K562 (cell line): Measurements from ENCODE around the gene KIF9. TPM values are rescaled to one million over a fixed set of nuclear protein-coding genes. Genes with fewer than 3 reads are reported as not detected.

Source experiments
- ATF7 ChIP-seq: fragments of 450-650 bp; IDR thresholded peaks from 2 replicates; pipeline ENCODE4 v1.7.1; 2014; ENCODE audit warnings: mild to moderate bottlenecking, moderate library complexity
- BRD9 ChIP-seq: fragments of 450-650 bp; IDR thresholded peaks from 2 replicates; pipeline ENCODE4 v1.6.1; 2018; ENCODE audit warnings: low read depth; ENCODE audit not compliant: partially characterized antibody
- FOXA3 ChIP-seq, 2 experiments: fragments of 450-650 bp in 1 of 2; sonication (generic) in 1 of 2; formaldehyde crosslinking; IDR thresholded peaks in 1 of 2; conservative IDR thresholded peaks in 1 of 2; 2 replicates each; pipeline versions ENCODE4 v1.4.0 to v1.8.0; 2020 to 2022; ENCODE audit warnings: mild to moderate bottlenecking in 2 of 2, missing genetic modification reagents in 1 of 2
- GABPB2 ChIP-seq: fragments of 250-450 bp; sonication (Bioruptor Pico); conservative IDR thresholded peaks from 2 replicates; pipeline ENCODE4 v1.5.1; 2021; ENCODE audit warnings: mild to moderate bottlenecking
- HNRNPL ChIP-seq: fragments of 200-400 bp; formaldehyde crosslinking; IDR thresholded peaks from 2 replicates; pipeline ENCODE4 v1.6.1; 2017; ENCODE audit warnings: low read depth, mild to moderate bottlenecking, low read length
- LEF1 ChIP-seq: fragments of 450-650 bp; IDR thresholded peaks from 2 replicates; pipeline ENCODE4 v1.6.1; 2016; ENCODE audit warnings: mild to moderate bottlenecking
- MTA1 ChIP-seq: fragments of 450-650 bp; IDR thresholded peaks from 2 replicates; pipeline ENCODE4 v1.6.1; 2017; ENCODE audit warnings: borderline replicate concordance
- MYC ChIP-seq, 2 experiments: fragments of 250-450 bp in 1 of 2; sonication (Bioruptor Pico) in 1 of 2; IDR thresholded peaks; 2 replicates each; pipeline versions ENCODE4 v1.5.1 to v1.6.1; 2012 to 2021; ENCODE audit warnings: low read depth in 2 of 2, borderline replicate concordance in 1 of 2, improper control_type of control experiment in 1 of 2, low read length in 1 of 2, mild to moderate bottlenecking in 1 of 2, moderate library complexity in 1 of 2
- MYNN ChIP-seq, 2 experiments: sonication (generic); formaldehyde crosslinking in 1 of 2; IDR thresholded peaks; 2 replicates each; pipeline versions ENCODE4 v1.5.0 to v1.6.1; 2016 to 2020; ENCODE audit warnings: antibody characterized with exemption in 1 of 2, missing genetic modification reagents in 1 of 2
- NCOA6 ChIP-seq: fragments of 450-650 bp; IDR thresholded peaks from 2 replicates; pipeline ENCODE4 v1.6.1; 2017; ENCODE audit warnings: mild to moderate bottlenecking
- NELFE ChIP-seq: IDR thresholded peaks from 2 replicates; pipeline ENCODE4 v1.6.1; 2011; ENCODE audit warnings: mild to moderate bottlenecking; ENCODE audit not compliant: insufficient read depth, insufficient read length
- YBX1 ChIP-seq: fragments of 450-650 bp; IDR thresholded peaks from 2 replicates; pipeline ENCODE4 v1.7.1; 2016; ENCODE audit warnings: mild to moderate bottlenecking
- ZBTB7A ChIP-seq: IDR thresholded peaks from 2 replicates; pipeline ENCODE4 v1.6.1; 2011; ENCODE audit warnings: low read depth, mild to moderate bottlenecking, low read length, moderate library complexity, borderline replicate concordance; ENCODE audit not compliant: control insufficient read depth
- ZC3H4 ChIP-seq: sonication (generic); formaldehyde crosslinking; IDR thresholded peaks from 2 replicates; pipeline ENCODE4 v1.9.0; 2021; ENCODE audit warnings: missing genetic modification reagents, borderline replicate concordance
- ZNF124 ChIP-seq: sonication (generic); formaldehyde crosslinking; IDR thresholded peaks from 2 replicates; pipeline ENCODE4 v1.8.1; 2022; ENCODE audit warnings: missing genetic modification reagents
- ZNF224 ChIP-seq: sonication (generic); formaldehyde crosslinking; IDR thresholded peaks from 2 replicates; pipeline ENCODE4 v1.8.0; 2022; ENCODE audit warnings: mild to moderate bottlenecking, missing genetic modification reagents
- ZNF316 ChIP-seq: fragments of 450-650 bp; IDR thresholded peaks from 2 replicates; pipeline ENCODE4 v1.6.1; 2016
- ZNF324 ChIP-seq: fragments of 250-450 bp; sonication (Bioruptor Pico); IDR thresholded peaks from 2 replicates; pipeline ENCODE4 v1.4.0; 2020; ENCODE audit warnings: mild to moderate bottlenecking
- ZNF766 ChIP-seq: fragments of 200-800 bp; sonication (Bioruptor generic); conservative IDR thresholded peaks from 2 replicates; pipeline ENCODE4 v1.6.1; 2016; ENCODE audit warnings: missing genetic modification characterization, missing compliant biosample characterization
- polyA plus RNA-seq, 8 experiments: library from polyadenylated mRNA; depleted of rRNA in 4 of 8; stranded (reverse) in 5 of 8; unstranded in 3 of 8; fragments of >200 nt; fragmentation: Nextera tagmentation in 2 of 8; fragmentation: Illumina TruSeq in 1 of 8; extraction: Ambion mirVana in 2 of 8; extraction: Trizol in 1 of 8; gene quantifications; 2 replicates each; pipeline versions ENCODE4 v1.2.1 to v1.2.3, GENCODE V29; 2011 to 2014; ENCODE audit warnings: inconsistent platforms in 1 of 8, missing spikeins in 1 of 8
- total RNA-seq, 7 experiments: library from RNA; depleted of rRNA in 6 of 7; stranded (reverse); fragments of >200 nt in 6 of 7; fragmentation: Illumina TruSeq in 2 of 7; extraction: Trizol in 2 of 7; gene quantifications; 2 replicates each; pipeline versions ENCODE4 v1.2.1 to v1.2.3, GENCODE V29; 2011 to 2021; ENCODE audit warnings: low replicate concordance in 1 of 7
- TF ChIP-seq, protein P1 (sequence below): fragments of 450-650 bp; conservative IDR thresholded peaks from 2 replicates; pipeline ENCODE4 v1.6.1; 2016; ENCODE audit warnings: missing genetic modification characterization, low read depth, mild to moderate bottlenecking, missing compliant biosample characterization, moderate library complexity
- TF ChIP-seq, protein P2 (sequence below): fragments of 450-650 bp; IDR thresholded peaks from 2 replicates; pipeline ENCODE4 v1.6.1; 2016; ENCODE audit warnings: antibody characterized with exemption

KIF9 gene
- total and polyA plus RNA-seq, 9 of the 15 experiments (the other 6 are each of a cell fraction or from before 2014, with no cell fraction given) = 16.9 to 56.9 (median 25.0) TPM

DNA sequence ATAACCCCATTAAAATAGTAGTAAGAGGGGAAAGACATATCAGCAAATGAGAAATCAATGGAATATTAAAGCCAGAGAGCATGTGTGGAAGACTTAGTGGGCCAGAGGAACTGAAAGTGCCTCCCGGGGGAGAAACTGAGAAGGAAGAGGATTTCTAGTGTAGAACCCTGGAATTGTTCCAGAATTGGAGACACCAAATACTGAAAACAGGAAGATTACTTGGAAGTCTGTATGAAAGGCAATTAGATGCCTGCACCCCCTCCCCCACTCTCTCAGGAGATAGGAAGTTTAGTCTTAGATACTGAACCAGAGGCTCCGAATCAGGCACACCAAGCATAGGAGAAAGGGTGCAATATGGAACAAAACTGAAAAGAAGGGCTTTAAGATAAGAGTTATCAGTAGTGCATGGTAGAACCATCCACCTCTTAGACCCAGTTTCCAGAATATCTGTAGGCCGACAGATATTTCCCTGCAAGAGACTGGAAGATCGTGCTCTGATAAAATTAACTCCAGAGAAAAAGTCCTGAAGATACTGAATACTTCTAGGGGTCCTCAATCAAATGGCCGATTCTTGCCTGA lies 32.6 kb upstream of the KIF9 start (continued):
- TF ChIP-seq MYNN (IDR thresholded peaks at IDR 0.05) = peak; percentile 75
- TF ChIP-seq MYNN (CRISPR knock-in tag; IDR thresholded peaks at IDR 0.05) = no peak
- no peak for TF ChIP-seq ZC3H4 (CRISPR knock-in tag)
- peak; percentile 65; the same call in 1 of the 2 replicates for TF ChIP-seq ZNF766 (CRISPR knock-in tag)
- no peak for TF ChIP-seq NCOA6
- peak; percentile 67 for TF ChIP-seq ATF7
- no peak for TF ChIP-seq YBX1
- no peak for TF ChIP-seq NELFE
- peak; percentile 39; the same call in 1 of the 2 replicates for TF ChIP-seq MYC (IDR thresholded peaks at IDR 0.05; ENCODE audit: low read depth, low read length)
- no peak for TF ChIP-seq MYC (CRISPR knock-in tag; IDR thresholded peaks at IDR 0.05; ENCODE audit: borderline replicate concordance, low read depth)
- TF ChIP-seq ZBTB7A = no peak
- TF ChIP-seq, protein P1, sequence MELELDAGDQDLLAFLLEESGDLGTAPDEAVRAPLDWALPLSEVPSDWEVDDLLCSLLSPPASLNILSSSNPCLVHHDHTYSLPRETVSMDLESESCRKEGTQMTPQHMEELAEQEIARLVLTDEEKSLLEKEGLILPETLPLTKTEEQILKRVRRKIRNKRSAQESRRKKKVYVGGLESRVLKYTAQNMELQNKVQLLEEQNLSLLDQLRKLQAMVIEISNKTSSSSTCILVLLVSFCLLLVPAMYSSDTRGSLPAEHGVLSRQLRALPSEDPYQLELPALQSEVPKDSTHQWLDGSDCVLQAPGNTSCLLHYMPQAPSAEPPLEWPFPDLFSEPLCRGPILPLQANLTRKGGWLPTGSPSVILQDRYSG (tag) = no peak
- TF ChIP-seq ZNF224 (CRISPR knock-in tag) = no peak
- TF ChIP-seq, protein P2, sequence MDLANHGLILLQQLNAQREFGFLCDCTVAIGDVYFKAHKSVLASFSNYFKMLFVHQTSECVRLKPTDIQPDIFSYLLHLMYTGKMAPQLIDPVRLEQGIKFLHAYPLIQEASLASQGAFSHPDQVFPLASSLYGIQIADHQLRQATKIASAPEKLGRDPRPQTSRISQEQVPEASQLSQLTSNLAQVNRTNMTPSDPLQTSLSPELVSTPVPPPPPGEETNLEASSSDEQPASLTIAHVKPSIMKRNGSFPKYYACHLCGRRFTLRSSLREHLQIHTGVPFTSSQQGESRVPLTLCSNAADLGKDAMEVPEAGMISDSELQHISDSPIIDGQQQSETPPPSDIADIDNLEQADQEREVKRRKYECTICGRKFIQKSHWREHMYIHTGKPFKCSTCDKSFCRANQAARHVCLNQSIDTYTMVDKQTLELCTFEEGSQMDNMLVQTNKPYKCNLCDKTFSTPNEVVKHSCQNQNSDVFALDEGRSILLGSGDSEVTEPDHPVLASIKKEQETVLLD = peak; percentile 74; the same call in 1 of the 2 replicates
- TF ChIP-seq ZNF324 (CRISPR knock-in tag) = no peak
- peak; percentile 87 for TF ChIP-seq MTA1
- TF ChIP-seq ZNF124 (CRISPR knock-in tag) = no peak
- TF ChIP-seq LEF1 = peak; percentile 86
- TF ChIP-seq HNRNPL = no peak
- TF ChIP-seq BRD9 = peak; percentile 19
- no peak for TF ChIP-seq ZNF316
- TF ChIP-seq GABPB2 (CRISPR knock-in tag) = no peak
- no peak; a peak in 1 of 4 replicates for TF ChIP-seq FOXA3 (CRISPR knock-in tag; conservative IDR thresholded peaks at IDR 0.05 in 1 of 2, IDR thresholded peaks at IDR 0.05 in 1 of 2)
